Neural cell (in vitro differentiated cells): ENCODE measurements around the gene EIF4B. TPM values are rescaled to one million over a fixed set of nuclear protein-coding genes. Genes with fewer than 3 reads are reported as not detected.

Experiments used
- H2AFZ ChIP-seq: fragments of 200-600, 300-800 bp; sonication (generic), shearing (Covaris generic); 2 replicates; pipeline ENCODE4 v1.6.0; 2014; ENCODE audit warnings: low read depth, mild to moderate bottlenecking, antibody characterized with exemption, low read length, moderate library complexity
- H3F3A ChIP-seq: fragments of 200-600 bp; shearing (Covaris generic); 2 replicates; pipeline ENCODE4 v1.6.1; 2016; ENCODE audit warnings: mild to moderate bottlenecking, moderate library complexity, mixed read lengths, antibody characterized with exemption, low read length; ENCODE audit not compliant: insufficient read depth, poor library complexity, severe bottlenecking
- H3K27ac ChIP-seq: fragments of 200-600, 300-800 bp; sonication (generic), shearing (Covaris generic); 2 replicates; pipeline ENCODE4 v1.5.1; 2014; ENCODE audit warnings: mild to moderate bottlenecking, low read length, moderate library complexity
- H3K27me3 ChIP-seq: fragments of 300-800, 200-600 bp; sonication (generic), shearing (Covaris generic); 2 replicates; pipeline ENCODE4 v1.6.0; 2014; ENCODE audit warnings: mild to moderate bottlenecking, low read depth, low read length, moderate library complexity; ENCODE audit not compliant: insufficient read depth
- H3K36me3 ChIP-seq: fragments of 300-800, 200-600 bp; sonication (generic), shearing (Covaris generic); 2 replicates; pipeline ENCODE4 v1.5.1; 2014; ENCODE audit warnings: mild to moderate bottlenecking, antibody characterized with exemption, low read length, moderate library complexity; ENCODE audit not compliant: insufficient read depth
- H3K4me2 ChIP-seq: fragments of 300-800, 200-600 bp; sonication (generic), shearing (Covaris generic); 2 replicates; pipeline ENCODE4 v1.6.0; 2014; ENCODE audit warnings: mild to moderate bottlenecking, low read length
- H3K4me3 ChIP-seq: fragments of 300-800, 200-600 bp; sonication (generic), shearing (Covaris generic); 2 replicates; pipeline ENCODE4 v1.5.1; 2014; ENCODE audit warnings: mild to moderate bottlenecking, low read length, moderate library complexity
- H3K79me2 ChIP-seq: fragments of 200-600 bp; shearing (Covaris generic); replicated peaks from 2 replicates; pipeline ENCODE4 v1.6.0; 2014; ENCODE audit warnings: mild to moderate bottlenecking, low read length, moderate library complexity; ENCODE audit not compliant: insufficient read depth
- H3K9ac ChIP-seq: fragments of 300-800, 200-600 bp; sonication (generic), shearing (Covaris generic); 2 replicates; pipeline ENCODE4 v1.6.1; 2016; ENCODE audit warnings: mild to moderate bottlenecking, low read length, mixed read lengths
- H3K9me2 ChIP-seq: fragments of 200-600 bp; shearing (Covaris generic); 2 replicates; pipeline ENCODE4 v1.6.1; 2016; ENCODE audit warnings: mild to moderate bottlenecking, low read length, mixed read lengths; ENCODE audit not compliant: insufficient read depth
- H3K9me3 ChIP-seq: fragments of 200-600, 300-800 bp; sonication (generic), shearing (Covaris generic); 2 replicates; pipeline ENCODE4 v1.6.1; 2016; ENCODE audit warnings: mild to moderate bottlenecking, mixed run types, low read length, moderate library complexity, mixed read lengths
- H4K20me1 ChIP-seq: fragments of 200-600 bp; shearing (Covaris generic); 2 replicates; pipeline ENCODE4 v1.6.1; 2016; ENCODE audit warnings: mild to moderate bottlenecking, mixed run types; ENCODE audit not compliant: insufficient read depth
- EP300 ChIP-seq: fragments of 450-650 bp; conservative IDR thresholded peaks from 2 replicates; pipeline ENCODE4 v1.6.1; 2014; ENCODE audit warnings: antibody characterized with exemption, mild to moderate bottlenecking, moderate library complexity; ENCODE audit not compliant: poor library complexity, severe bottlenecking
- EZH2 ChIP-seq: fragments of 200-600, 300-800 bp; shearing (Covaris generic), sonication (generic); IDR thresholded peaks from 2 replicates; pipeline ENCODE4 v1.6.1; 2014; ENCODE audit warnings: antibody characterized with exemption, low read length, borderline replicate concordance, mild to moderate bottlenecking; ENCODE audit not compliant: insufficient read depth, poor library complexity, severe bottlenecking
- MXI1 ChIP-seq: fragments of 450-650 bp; conservative IDR thresholded peaks from 2 replicates; pipeline ENCODE4 v1.6.1; 2014; ENCODE audit warnings: antibody characterized with exemption, mild to moderate bottlenecking; ENCODE audit not compliant: poor library complexity, severe bottlenecking
- POLR2AphosphoS5 ChIP-seq: IDR thresholded peaks from 2 replicates; pipeline ENCODE4 v1.6.1; 2012
- RAD21 ChIP-seq: fragments of 450-650 bp; conservative IDR thresholded peaks from 2 replicates; pipeline ENCODE4 v1.6.1; 2014; ENCODE audit warnings: antibody characterized with exemption, mild to moderate bottlenecking, moderate library complexity
- SMC3 ChIP-seq: fragments of 450-650 bp; conservative IDR thresholded peaks from 2 replicates; pipeline ENCODE4 v1.6.1; 2014; ENCODE audit warnings: antibody characterized with exemption, mild to moderate bottlenecking, moderate library complexity; ENCODE audit not compliant: poor library complexity
- TAF1 ChIP-seq: IDR thresholded peaks from 2 replicates; pipeline ENCODE4 v1.6.1; 2012; ENCODE audit warnings: low read depth
- polyA plus RNA-seq: library from polyadenylated mRNA; depleted of rRNA; stranded (reverse); fragments of >200 nt; gene quantifications from 2 replicates; pipeline ENCODE4 v1.2.3, GENCODE V29; 2014
- TF ChIP-seq, protein P1 (sequence below): IDR thresholded peaks from 2 replicates; pipeline ENCODE4 v1.6.1; 2012; ENCODE audit warnings: borderline replicate concordance
- TF ChIP-seq, protein P2 (sequence below): fragments of 450-650 bp; IDR thresholded peaks from 2 replicates; pipeline ENCODE4 v1.5.1; 2014; ENCODE audit warnings: antibody characterized with exemption, mild to moderate bottlenecking, moderate library complexity; ENCODE audit not compliant: poor library complexity, severe bottlenecking

Gene EIF4B
- polyA plus RNA-seq, 1 donor from 2014 or later = 333 TPM

DNA sequence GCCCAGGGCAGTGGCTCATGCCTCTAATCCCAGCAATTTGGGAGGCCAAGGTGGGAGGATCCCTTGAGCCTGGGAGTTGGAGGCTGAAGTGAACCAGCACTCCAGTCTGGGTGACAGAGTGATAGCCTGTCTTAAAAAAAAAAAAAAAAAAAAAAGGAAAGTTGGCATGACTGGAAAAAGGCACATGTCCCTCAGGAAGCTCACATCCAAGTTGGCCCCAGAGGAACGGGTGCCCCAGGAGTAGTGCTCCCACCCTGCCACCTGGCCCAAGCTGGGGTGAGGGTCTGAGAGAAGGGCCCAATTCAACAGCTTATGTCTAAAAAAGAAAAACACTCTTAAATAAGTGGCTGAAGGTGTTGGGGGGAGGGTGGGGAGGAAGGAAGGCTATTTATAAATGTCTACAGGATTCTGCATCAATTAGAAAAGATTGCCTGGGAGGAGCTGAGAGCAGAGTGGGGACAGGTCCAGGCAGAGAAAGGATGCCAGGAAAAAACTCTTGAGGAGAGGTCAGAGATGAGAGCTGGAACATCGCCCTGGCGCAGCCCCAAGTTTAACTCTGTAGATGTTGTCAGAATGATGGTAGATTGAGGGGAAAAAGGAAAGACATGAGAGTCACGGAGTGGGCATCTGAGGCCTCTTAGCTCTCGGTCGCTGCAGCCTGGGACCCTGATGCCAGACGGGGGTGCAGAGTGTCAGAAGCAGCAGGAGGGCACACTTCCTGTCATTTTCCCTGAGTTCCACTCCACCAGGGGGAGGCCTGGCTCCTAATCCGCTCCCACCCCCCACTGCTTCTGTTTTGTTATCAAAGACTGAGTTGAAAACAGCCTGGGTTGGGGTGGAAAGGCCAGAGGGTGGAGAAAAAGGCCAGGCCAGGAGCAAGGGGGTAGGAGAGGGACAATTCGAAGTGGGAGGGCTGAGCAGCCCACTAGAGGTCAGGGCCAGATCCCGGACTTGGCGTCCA lies 65.6 kb downstream of the EIF4B start:
- no peak overlapping the region for H3K27ac ChIP-seq
- no peaks in the 10 kb centered on the region for H3K79me2 ChIP-seq
- H2AFZ ChIP-seq = no peak overlapping the region

DNA sequence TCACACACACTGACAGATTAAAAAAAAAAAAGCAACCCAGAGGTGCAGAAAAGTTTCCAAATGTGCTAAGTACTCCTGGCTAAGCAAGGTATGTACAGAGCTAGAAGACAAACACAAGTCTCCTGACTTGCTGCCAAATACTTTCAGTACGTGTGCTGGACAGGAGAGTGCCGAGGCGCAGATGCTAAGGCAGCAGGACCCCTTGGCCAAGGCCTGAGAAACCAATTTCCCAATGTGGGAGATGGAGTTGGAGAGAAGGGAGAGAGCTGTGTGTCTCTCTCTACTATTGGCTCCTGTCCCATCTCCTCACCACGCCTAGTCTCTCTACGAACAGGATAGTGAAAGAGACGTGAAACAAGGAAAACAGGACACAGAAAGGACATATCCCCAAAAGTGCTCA lies 67.6 kb downstream of the EIF4B start:
- H3F3A ChIP-seq = no peaks in the 10 kb centered on the region
- no peaks in the 10 kb centered on the region for H4K20me1 ChIP-seq
- H3K27ac ChIP-seq = no peak overlapping the region
- H3K27me3 ChIP-seq = no peaks in the 10 kb centered on the region
- no peaks in the 10 kb centered on the region for H3K9me2 ChIP-seq
- H3K4me2 ChIP-seq = no peak overlapping the region
- H3K9me3 ChIP-seq = no peaks in the 10 kb centered on the region
- peaks cover 5% of the 10 kb centered on the region for H3K36me3 ChIP-seq
- no peak overlapping the region for H2AFZ ChIP-seq
- H3K79me2 ChIP-seq = peaks cover 12% of the 10 kb centered on the region
- no peak overlapping the region for H3K4me3 ChIP-seq
- H3K9ac ChIP-seq = no peak overlapping the region
- TF ChIP-seq, protein P1, sequence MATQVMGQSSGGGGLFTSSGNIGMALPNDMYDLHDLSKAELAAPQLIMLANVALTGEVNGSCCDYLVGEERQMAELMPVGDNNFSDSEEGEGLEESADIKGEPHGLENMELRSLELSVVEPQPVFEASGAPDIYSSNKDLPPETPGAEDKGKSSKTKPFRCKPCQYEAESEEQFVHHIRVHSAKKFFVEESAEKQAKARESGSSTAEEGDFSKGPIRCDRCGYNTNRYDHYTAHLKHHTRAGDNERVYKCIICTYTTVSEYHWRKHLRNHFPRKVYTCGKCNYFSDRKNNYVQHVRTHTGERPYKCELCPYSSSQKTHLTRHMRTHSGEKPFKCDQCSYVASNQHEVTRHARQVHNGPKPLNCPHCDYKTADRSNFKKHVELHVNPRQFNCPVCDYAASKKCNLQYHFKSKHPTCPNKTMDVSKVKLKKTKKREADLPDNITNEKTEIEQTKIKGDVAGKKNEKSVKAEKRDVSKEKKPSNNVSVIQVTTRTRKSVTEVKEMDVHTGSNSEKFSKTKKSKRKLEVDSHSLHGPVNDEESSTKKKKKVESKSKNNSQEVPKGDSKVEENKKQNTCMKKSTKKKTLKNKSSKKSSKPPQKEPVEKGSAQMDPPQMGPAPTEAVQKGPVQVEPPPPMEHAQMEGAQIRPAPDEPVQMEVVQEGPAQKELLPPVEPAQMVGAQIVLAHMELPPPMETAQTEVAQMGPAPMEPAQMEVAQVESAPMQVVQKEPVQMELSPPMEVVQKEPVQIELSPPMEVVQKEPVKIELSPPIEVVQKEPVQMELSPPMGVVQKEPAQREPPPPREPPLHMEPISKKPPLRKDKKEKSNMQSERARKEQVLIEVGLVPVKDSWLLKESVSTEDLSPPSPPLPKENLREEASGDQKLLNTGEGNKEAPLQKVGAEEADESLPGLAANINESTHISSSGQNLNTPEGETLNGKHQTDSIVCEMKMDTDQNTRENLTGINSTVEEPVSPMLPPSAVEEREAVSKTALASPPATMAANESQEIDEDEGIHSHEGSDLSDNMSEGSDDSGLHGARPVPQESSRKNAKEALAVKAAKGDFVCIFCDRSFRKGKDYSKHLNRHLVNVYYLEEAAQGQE = no peak
- TF ChIP-seq, protein P2, sequence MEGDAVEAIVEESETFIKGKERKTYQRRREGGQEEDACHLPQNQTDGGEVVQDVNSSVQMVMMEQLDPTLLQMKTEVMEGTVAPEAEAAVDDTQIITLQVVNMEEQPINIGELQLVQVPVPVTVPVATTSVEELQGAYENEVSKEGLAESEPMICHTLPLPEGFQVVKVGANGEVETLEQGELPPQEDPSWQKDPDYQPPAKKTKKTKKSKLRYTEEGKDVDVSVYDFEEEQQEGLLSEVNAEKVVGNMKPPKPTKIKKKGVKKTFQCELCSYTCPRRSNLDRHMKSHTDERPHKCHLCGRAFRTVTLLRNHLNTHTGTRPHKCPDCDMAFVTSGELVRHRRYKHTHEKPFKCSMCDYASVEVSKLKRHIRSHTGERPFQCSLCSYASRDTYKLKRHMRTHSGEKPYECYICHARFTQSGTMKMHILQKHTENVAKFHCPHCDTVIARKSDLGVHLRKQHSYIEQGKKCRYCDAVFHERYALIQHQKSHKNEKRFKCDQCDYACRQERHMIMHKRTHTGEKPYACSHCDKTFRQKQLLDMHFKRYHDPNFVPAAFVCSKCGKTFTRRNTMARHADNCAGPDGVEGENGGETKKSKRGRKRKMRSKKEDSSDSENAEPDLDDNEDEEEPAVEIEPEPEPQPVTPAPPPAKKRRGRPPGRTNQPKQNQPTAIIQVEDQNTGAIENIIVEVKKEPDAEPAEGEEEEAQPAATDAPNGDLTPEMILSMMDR = no peak
- TF ChIP-seq RAD21 (no peak), TAF1 (no peak), SMC3 (no peak), EZH2 (no peak), POLR2AphosphoS5 (no peak), MXI1 (no peak)

More for the DNA sequence above, 65.6 kb downstream of the EIF4B start:
- no peaks in the 10 kb centered on the region for H3F3A ChIP-seq
- peaks cover 5% of the 10 kb centered on the region for H3K36me3 ChIP-seq
- no peaks in the 10 kb centered on the region for H4K20me1 ChIP-seq
- H3K4me3 ChIP-seq = no peak overlapping the region
- no peak overlapping the region for H3K4me2 ChIP-seq
- no peaks in the 10 kb centered on the region for H3K9me2 ChIP-seq
- no peaks in the 10 kb centered on the region for H3K27me3 ChIP-seq
- no peak for TF ChIP-seq TAF1
- TF ChIP-seq EZH2 = no peak
- no peak for TF ChIP-seq RAD21
- TF ChIP-seq EP300 = no peak
- TF ChIP-seq, protein P2 = no peak
- TF ChIP-seq MXI1 = no peak
- TF ChIP-seq, protein P1 = no peak
- no peak for TF ChIP-seq POLR2AphosphoS5
- TF ChIP-seq SMC3 = no peak
- H3K9ac ChIP-seq = no peak overlapping the region
- H3K9me3 ChIP-seq = no peaks in the 10 kb centered on the region
